Measurements from ENCODE around the gene GRAMD1A.
"Not testable (repeated sequence)": the region's sequence is repeated elsewhere in the genome, so short reads cannot be mapped to it uniquely, and the experiment has no call there.

- TF ChIP-seq CTCF, EZH2, EZH2phosphoT487 (IDR thresholded peaks at IDR 0.05): not testable (repeated sequence)
Observed at GRCh38 chr19:35050662-35051061, 50.5 kb downstream of the GRAMD1A start.
